Left lung (tissue), 14 donors: ENCODE data around the gene TRAF1. TPM values are rescaled to one million over a fixed set of nuclear protein-coding genes. Genes with fewer than 3 reads are reported as not detected.
"Not testable (repeated sequence)": the region's sequence is repeated elsewhere in the genome, so short reads cannot be mapped to it uniquely, and the experiment has no call there.

Source experiments
- ATAC-seq: fragments of 200-7000 bp; cut with Tn5 transposase; one replicate; pipeline ENCODE4 v1.9.1; 2020; ENCODE audit warnings: moderate library complexity
- DNase-seq, 4 donors: peaks; one replicate each; pipeline ENCODE4 v3.0.0-alpha.2; 2013 to 2020
- H3K27ac ChIP-seq, 2 donors: fragments of 200-600 bp; sonication (generic) in 1 of 2; one replicate each; pipeline versions ENCODE4 v1.5.0 to v1.8.0; 2020 to 2021
- H3K27me3 ChIP-seq, 2 donors: fragments of 200-600 bp; sonication (generic) in 1 of 2; one replicate each; pipeline versions ENCODE4 v1.5.0 to v1.8.0; 2020 to 2021
- H3K36me3 ChIP-seq, 2 donors: fragments of 200-600 bp; sonication (generic) in 1 of 2; one replicate each; pipeline versions ENCODE4 v1.5.0 to v1.8.0; 2020 to 2021
- H3K4me1 ChIP-seq, 2 donors: fragments of 200-600 bp; one replicate each; pipeline ENCODE4 v1.8.0; 2021
- H3K4me3 ChIP-seq, 2 donors: fragments of 200-600 bp; sonication (generic) in 1 of 2; one replicate each; pipeline versions ENCODE4 v1.5.0 to v1.8.0; 2020 to 2021; ENCODE audit warnings: mild to moderate bottlenecking in 1 of 2
- H3K9me3 ChIP-seq, 2 donors: fragments of 200-600 bp; sonication (generic) in 1 of 2; one replicate each; pipeline versions ENCODE4 v1.5.0 to v1.8.0; 2020 to 2021
- intact Hi-C, 2 donors: fragments of 100-400 bp; cut with DNase I; formaldehyde crosslinking; loops; one replicate each; pipeline versions ENCODE4 v1.11.2 to v1.14.2; 2022
- long read RNA-seq, 12 donors: library from polyadenylated mRNA in 2 of 12; unstranded in 2 of 12; transcript quantifications; one replicate each; pipeline ENCODE4 v2.0.0 and lab custom pipeline, GENCODE V29; 2019 to 2026
- polyA plus RNA-seq, 6 donors: library from polyadenylated mRNA; unstranded; fragments of 120-200 nt; gene quantifications; one replicate each; pipeline ENCODE4 v1.2.1, GENCODE V29; 2013; ENCODE audit not compliant: insufficient read length in 6 of 6
- total RNA-seq, 2 donors: library from RNA; stranded (reverse); fragmentation: NEBNext Ultra II Directional; extraction: Animal tissue kit (Norgen Biotek cat#: 25700); gene quantifications; one replicate each; pipeline ENCODE4 v1.2.1, GENCODE V29; 2021
- TF ChIP-seq, protein P1 (sequence below), 2 donors: fragments of 200-600 bp; sonication (generic) in 1 of 2; IDR thresholded peaks; one replicate each; pipeline versions ENCODE4 v1.5.0 to v1.8.0; 2021; ENCODE audit warnings: antibody characterized with exemption in 2 of 2
- donor health status: DM: no; HTN: yes; CAD: no.
- donor health status: DM: no; HTN: no; CAD: no.

The TRAF1 gene
- total RNA-seq = 1 to 10 TPM; 4.4 to 6.8 TPM
- polyA plus RNA-seq = 10 to 100 TPM in 2 of 6 donors, 1 to 10 TPM in 4; 7.3 to 10.8 (median 8.9) TPM
- long read RNA-seq, donor 1, full-length matches to known transcripts = 4 of 4 reads
- long read RNA-seq, donor 1, partial matches to known transcripts = 0 of 4 reads
- long read RNA-seq, donor 1, other reads (novel, unspliced or antisense) = 0 of 4 reads
- long read RNA-seq, donor 2, full-length matches to known transcripts = 1 of 1 reads
- long read RNA-seq, donor 2, partial matches to known transcripts = 0 of 1 reads
- long read RNA-seq, donor 2, other reads (novel, unspliced or antisense) = 0 of 1 reads
- long read RNA-seq, donor 3, full-length matches to known transcripts = 1 of 1 reads
- long read RNA-seq, donor 3, partial matches to known transcripts = 0 of 1 reads
- long read RNA-seq, donor 3, other reads (novel, unspliced or antisense) = 0 of 1 reads
- long read RNA-seq, donor 4, partial matches to known transcripts = 0 of 1 reads
- long read RNA-seq, donor 4, other reads (novel, unspliced or antisense) = 1 of 1 reads
- long read RNA-seq, donor 5 = 0 reads
- long read RNA-seq, donor 6, full-length matches to known transcripts = 1 of 1 reads
- long read RNA-seq, donor 6, partial matches to known transcripts = 0 of 1 reads
- long read RNA-seq, donor 6, other reads (novel, unspliced or antisense) = 0 of 1 reads
- long read RNA-seq, donor 7, full-length matches to known transcripts = 4 of 4 reads
- long read RNA-seq, donor 7, partial matches to known transcripts = 0 of 4 reads
- long read RNA-seq, donor 7, other reads (novel, unspliced or antisense) = 0 of 4 reads
- long read RNA-seq, donor 8 = 0 reads
- long read RNA-seq, donor 9 = 0 reads
- long read RNA-seq, donor 10, partial matches to known transcripts = 1 of 1 reads
- long read RNA-seq, donor 10, other reads (novel, unspliced or antisense) = 0 of 1 reads
- long read RNA-seq, donor 11 = 0 reads
- long read RNA-seq, donor 12, full-length matches to known transcripts = 1 of 1 reads
- long read RNA-seq, donor 12, partial matches to known transcripts = 0 of 1 reads
- long read RNA-seq, donor 12, other reads (novel, unspliced or antisense) = 0 of 1 reads

- H3K27me3 ChIP-seq = no peaks in the 10 kb centered on the region
- TF ChIP-seq, protein P1, sequence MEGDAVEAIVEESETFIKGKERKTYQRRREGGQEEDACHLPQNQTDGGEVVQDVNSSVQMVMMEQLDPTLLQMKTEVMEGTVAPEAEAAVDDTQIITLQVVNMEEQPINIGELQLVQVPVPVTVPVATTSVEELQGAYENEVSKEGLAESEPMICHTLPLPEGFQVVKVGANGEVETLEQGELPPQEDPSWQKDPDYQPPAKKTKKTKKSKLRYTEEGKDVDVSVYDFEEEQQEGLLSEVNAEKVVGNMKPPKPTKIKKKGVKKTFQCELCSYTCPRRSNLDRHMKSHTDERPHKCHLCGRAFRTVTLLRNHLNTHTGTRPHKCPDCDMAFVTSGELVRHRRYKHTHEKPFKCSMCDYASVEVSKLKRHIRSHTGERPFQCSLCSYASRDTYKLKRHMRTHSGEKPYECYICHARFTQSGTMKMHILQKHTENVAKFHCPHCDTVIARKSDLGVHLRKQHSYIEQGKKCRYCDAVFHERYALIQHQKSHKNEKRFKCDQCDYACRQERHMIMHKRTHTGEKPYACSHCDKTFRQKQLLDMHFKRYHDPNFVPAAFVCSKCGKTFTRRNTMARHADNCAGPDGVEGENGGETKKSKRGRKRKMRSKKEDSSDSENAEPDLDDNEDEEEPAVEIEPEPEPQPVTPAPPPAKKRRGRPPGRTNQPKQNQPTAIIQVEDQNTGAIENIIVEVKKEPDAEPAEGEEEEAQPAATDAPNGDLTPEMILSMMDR (IDR thresholded peaks at IDR 0.05) = no peak
- ATAC-seq = no peak
- intact Hi-C loops = no loop called here
- no peaks in the 10 kb centered on the region for H3K9me3 ChIP-seq
- H3K4me3 ChIP-seq = peak within 1 kb of the TSS in 1 of 2 donors; percentile 21
- no peak for DNase-seq
- peak within 1 kb of the TSS; percentile 21 to 90 for H3K27ac ChIP-seq
- peaks cover 0 to 20% of the 10 kb centered on the region in 2 donors for H3K36me3 ChIP-seq
- peaks cover 8 to 91% of the 10 kb centered on the region in 2 donors for H3K4me1 ChIP-seq
Observed at GRCh38 chr9:120926397-120926928, at the start of gene TRAF1. Gene TRAF1 (minus strand): TSS chr9:120926796. CDS start chr9:120926075, 721 bp downstream.

- H3K27me3 ChIP-seq = no peaks in the 10 kb centered on the region
- intact Hi-C loops = no loop called here
- H3K9me3 ChIP-seq = no peaks in the 10 kb centered on the region
- ATAC-seq (no peak), DNase-seq (no peak)
- no peak overlapping the region for H3K4me3 ChIP-seq
- no peaks in the 10 kb centered on the region for H3K36me3 ChIP-seq
- no peak overlapping the region for H3K27ac ChIP-seq
- TF ChIP-seq, protein P1 (IDR thresholded peaks at IDR 0.05) = no peak
- H3K4me1 ChIP-seq = no peaks in the 10 kb centered on the region
Observed at GRCh38 chr9:120974921-120975320, 48.3 kb upstream of the TRAF1 start.

- intact Hi-C loops = no loop called here
- ATAC-seq (no peak), DNase-seq (no peak)
- H3K27ac ChIP-seq = no peak overlapping the region
- H3K36me3 ChIP-seq = no peaks in the 10 kb centered on the region
- H3K4me1 ChIP-seq = no peaks in the 10 kb centered on the region
- H3K9me3 ChIP-seq = no peaks in the 10 kb centered on the region
- no peak overlapping the region for H3K4me3 ChIP-seq
- H3K27me3 ChIP-seq = no peaks in the 10 kb centered on the region
- TF ChIP-seq, protein P1 (IDR thresholded peaks at IDR 0.05) = no peak
Observed at GRCh38 chr9:120974181-120974580, 47.6 kb upstream of the TRAF1 start.

DNA sequence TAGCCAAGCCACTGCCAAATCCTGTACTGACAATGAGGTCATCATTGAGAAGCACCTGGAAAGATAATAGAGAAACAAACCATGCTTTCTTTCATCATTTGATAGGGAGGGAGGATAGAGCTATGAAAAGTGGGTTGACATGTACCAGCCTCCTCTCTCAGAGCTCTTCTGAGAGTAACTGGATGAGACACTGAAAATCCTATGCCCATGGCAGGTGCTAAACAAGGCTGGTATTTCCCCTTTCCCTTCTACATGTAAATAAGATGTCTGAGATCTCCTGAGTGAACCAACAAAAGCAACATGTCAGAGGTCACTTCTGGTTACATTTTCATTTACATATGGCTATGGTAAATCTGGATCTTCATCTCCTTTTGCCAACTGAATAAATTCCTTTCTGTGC lies 45.3 kb upstream of the TRAF1 start:
- TF ChIP-seq, protein P1 (IDR thresholded peaks at IDR 0.05) = no peak
- H3K4me1 ChIP-seq = no peaks in the 10 kb centered on the region
- DNase-seq = no peak
- H3K27me3 ChIP-seq = no peaks in the 10 kb centered on the region
- no peaks in the 10 kb centered on the region for H3K36me3 ChIP-seq
- intact Hi-C loops = no loop called here
- no peak overlapping the region for H3K4me3 ChIP-seq
- no peak for ATAC-seq
- no peak overlapping the region for H3K27ac ChIP-seq
- H3K9me3 ChIP-seq = no peaks in the 10 kb centered on the region

GRCh38 chr9:120971471-120971870 lies 44.9 kb upstream of the TRAF1 start:
- DNase-seq, H3K36me3 ChIP-seq, H3K27me3 ChIP-seq, H3K4me1 ChIP-seq, H3K27ac ChIP-seq, ATAC-seq, intact Hi-C loops, H3K9me3 ChIP-seq, H3K4me3 ChIP-seq: not testable (repeated sequence)
